ENCODE measurements around the gene TXLNA. TPM values are rescaled to one million over a fixed set of nuclear protein-coding genes. Genes with fewer than 3 reads are reported as not detected.

TXLNA gene
- total and polyA plus RNA-seq, 8 donors: 13.6 to 29.3 (median 17.3) TPM

- intact Hi-C loops (cut with DNase I): no loop called here
- Histone ChIP-seq H3K27ac (peak overlapping the region; percentile 75 to 93 (median 82)), H3K4me3 (peak overlapping the region; percentile 46 to 80 (median 67)), H3K4me1 (peaks cover 0 to 16% (median 15%) of the 10 kb centered on the region in 3 donors), H3K27me3 (no peaks in the 10 kb centered on the region), H3K36me3 (peaks cover 0 to 8% (median 3%) of the 10 kb centered on the region in 3 donors), H3K9me3 (no peaks in the 10 kb centered on the region)
- DNase-seq (no peak), FAIRE-seq (no peak), ATAC-seq (peak in 2 of 4 donors; percentile 10 to 17)
- no peak for TF ChIP-seq CTCF (IDR thresholded peaks at IDR 0.05)
- WGBS, 2 donors: 15 to 16% methylated on average over 7 of the region's 7 CpGs
These were observed 357 bp upstream of the TXLNA start for GRCh38 chr1:32179193-32179442.

- Histone ChIP-seq H3K4me3 (peak overlapping the region; percentile 46 to 80 (median 67)), H3K27me3 (no peaks in the 10 kb centered on the region), H3K27ac (peak overlapping the region; percentile 75 to 93 (median 82)), H3K36me3 (peaks cover 0 to 19% (median 5%) of the 10 kb centered on the region in 3 donors), H3K4me1 (peaks cover 0 to 20% (median 15%) of the 10 kb centered on the region in 3 donors), H3K9me3 (no peaks in the 10 kb centered on the region)
- WGBS, 2 donors: 4 to 5% methylated on average over 36 of the region's 36 CpGs
- FAIRE-seq (no peak), DNase-seq (peak; percentile 47 to 83 (median 66)), ATAC-seq (peak; percentile 44 to 60 (median 56))
- TF ChIP-seq CTCF (IDR thresholded peaks at IDR 0.05): no peak
- intact Hi-C loops (cut with DNase I): no loop called here
These were observed 948 bp downstream of the TXLNA start for GRCh38 chr1:32180186-32181060.

DNA sequence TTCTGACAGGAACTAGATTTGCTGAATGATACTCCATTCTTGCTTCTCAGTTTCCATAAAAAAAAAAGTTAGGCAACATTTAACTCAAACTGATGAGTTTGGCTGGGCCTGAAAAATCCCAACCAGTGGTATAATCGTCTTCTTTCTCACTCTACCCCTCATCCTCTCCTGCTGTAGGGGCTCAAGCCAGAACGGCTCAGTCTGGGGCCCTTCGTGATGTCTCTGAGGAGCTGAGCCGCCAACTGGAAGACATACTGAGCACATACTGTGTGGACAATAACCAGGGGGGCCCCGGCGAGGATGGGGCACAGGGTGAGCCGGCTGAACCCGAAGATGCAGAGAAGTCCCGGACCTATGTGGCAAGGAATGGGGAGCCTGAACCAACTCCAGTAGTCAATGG lies 1.6 kb downstream of the TXLNA start:
- no peaks in the 10 kb centered on the region for H3K9me3 ChIP-seq
- no peak for DNase-seq
- no peaks in the 10 kb centered on the region for H3K27me3 ChIP-seq
- peak overlapping the region in 2 of 4 donors; percentile 71 to 80 for H3K4me3 ChIP-seq
- TF ChIP-seq CTCF (IDR thresholded peaks at IDR 0.05): no peak
- intact Hi-C loops (cut with DNase I): no loop called here
- peaks cover 0 to 20% (median 15%) of the 10 kb centered on the region in 3 donors for H3K4me1 ChIP-seq
- no peak for FAIRE-seq
- ATAC-seq: no peak
- WGBS, 2 donors: 63 to 71% methylated on average over 9 of the region's 9 CpGs
- H3K36me3 ChIP-seq: peaks cover 0 to 19% (median 5%) of the 10 kb centered on the region in 3 donors
- no peak overlapping the region for H3K27ac ChIP-seq

GRCh38 chr1:32181563-32181962 lies 2.1 kb downstream of the TXLNA start:
- intact Hi-C loops (cut with DNase I): no loop called here
- no peak for ATAC-seq
- peak overlapping the region in 1 of 4 donors; percentile 80 for H3K4me3 ChIP-seq
- no peak overlapping the region for H3K27ac ChIP-seq
- H3K9me3 ChIP-seq: no peaks in the 10 kb centered on the region
- peaks cover 0 to 19% (median 5%) of the 10 kb centered on the region in 3 donors for H3K36me3 ChIP-seq
- FAIRE-seq: no peak
- no peaks in the 10 kb centered on the region for H3K27me3 ChIP-seq
- no peak for DNase-seq
- no peak for TF ChIP-seq CTCF (IDR thresholded peaks at IDR 0.05)
- 60 to 74% methylated on average over 5 of the region's 5 CpGs for WGBS, 2 donors
- peaks cover 0 to 20% (median 15%) of the 10 kb centered on the region in 3 donors for H3K4me1 ChIP-seq

- H3K4me1 ChIP-seq: peaks cover 0 to 20% (median 15%) of the 10 kb centered on the region in 3 donors
- WGBS, 2 donors: 91% methylated on average over 6 of the region's 6 CpGs
- TF ChIP-seq CTCF (IDR thresholded peaks at IDR 0.05): no peak
- no peak for ATAC-seq
- H3K4me3 ChIP-seq: peak overlapping the region in 1 of 4 donors; percentile 80
- no peak for DNase-seq
- H3K27ac ChIP-seq: no peak overlapping the region
- H3K36me3 ChIP-seq: peaks cover 0 to 19% (median 5%) of the 10 kb centered on the region in 3 donors
- no peaks in the 10 kb centered on the region for H3K9me3 ChIP-seq
- intact Hi-C loops (cut with DNase I): no loop called here
- H3K27me3 ChIP-seq: no peaks in the 10 kb centered on the region
- no peak for FAIRE-seq
These were observed 2.6 kb downstream of the TXLNA start for GRCh38 chr1:32182060-32182459.

Data from pancreas (tissue), 10 donors.